K562 (cell line): ENCODE results near the gene PPP6R3. TPM values are rescaled to one million over a fixed set of nuclear protein-coding genes. Genes with fewer than 3 reads are reported as not detected.
A peak's percentile ranks its signal among the peaks of the same experiment; 100 is the strongest.

Experiments
- ATF1 ChIP-seq, 2 experiments: fragments of 450-650 bp in 1 of 2; IDR thresholded peaks; 2 replicates each; pipeline ENCODE4 v1.6.1; 2016; ENCODE audit warnings: missing compliant biosample characterization in 1 of 2, missing genetic modification characterization in 1 of 2
- CTBP1 ChIP-seq: fragments of 450-650 bp; IDR thresholded peaks from 2 replicates; pipeline ENCODE4 v1.6.1; 2016; ENCODE audit warnings: borderline replicate concordance
- ELK3 ChIP-seq: fragments of 450-650 bp; formaldehyde crosslinking; IDR thresholded peaks from 2 replicates; pipeline ENCODE4 v1.4.0; 2020; ENCODE audit warnings: mild to moderate bottlenecking
- GABPB2 ChIP-seq: fragments of 250-450 bp; sonication (Bioruptor Pico); conservative IDR thresholded peaks from 2 replicates; pipeline ENCODE4 v1.5.1; 2021; ENCODE audit warnings: mild to moderate bottlenecking
- GTF2E2 ChIP-seq: fragments of 200-800 bp; sonication (Bioruptor generic); IDR thresholded peaks from 2 replicates; pipeline ENCODE4 v1.6.1; 2016; ENCODE audit warnings: missing genetic modification characterization, missing compliant biosample characterization
- HEY1 ChIP-seq: fragments of 250-450 bp; sonication (Bioruptor Pico); IDR thresholded peaks from 2 replicates; pipeline ENCODE4 v1.5.0; 2020; ENCODE audit warnings: mild to moderate bottlenecking, moderate library complexity, borderline replicate concordance
- KLF10 ChIP-seq: fragments of 250-450 bp; sonication (Bioruptor Pico); IDR thresholded peaks from 2 replicates; pipeline ENCODE4 v1.6.1; 2021; ENCODE audit warnings: matching md5 sums
- MAFF ChIP-seq: IDR thresholded peaks from 2 replicates; pipeline ENCODE4 v1.6.1; 2012; ENCODE audit warnings: low read length, improper control_type of control experiment
- MYNN ChIP-seq, 2 experiments: sonication (generic); formaldehyde crosslinking in 1 of 2; IDR thresholded peaks; 2 replicates each; pipeline versions ENCODE4 v1.5.0 to v1.6.1; 2016 to 2020; ENCODE audit warnings: antibody characterized with exemption in 1 of 2, missing genetic modification reagents in 1 of 2
- NCOA4 ChIP-seq: fragments of 450-650 bp; IDR thresholded peaks from 2 replicates; pipeline ENCODE4 v1.6.1; 2018; ENCODE audit warnings: mild to moderate bottlenecking; ENCODE audit not compliant: partially characterized antibody
- NFE2 ChIP-seq: IDR thresholded peaks from 2 replicates; pipeline ENCODE4 v1.6.1; 2014; ENCODE audit warnings: antibody characterized with exemption, low read depth
- POLR2A ChIP-seq: fragments of 450-650 bp; conservative IDR thresholded peaks from 2 replicates; pipeline ENCODE4 v1.6.1; 2016
- POLR3A ChIP-seq: IDR thresholded peaks from 2 replicates; pipeline ENCODE4 v1.6.1; 2011; ENCODE audit warnings: borderline replicate concordance, mild to moderate bottlenecking, moderate library complexity; ENCODE audit not compliant: insufficient read length, insufficient read depth; ENCODE audit errors: extremely low read depth
- RAD21 ChIP-seq, 2 experiments: fragments of 250-450 bp in 1 of 2; fragments of 450-650 bp in 1 of 2; sonication (Bioruptor Pico) in 1 of 2; formaldehyde crosslinking in 1 of 2; IDR thresholded peaks in 1 of 2; conservative IDR thresholded peaks in 1 of 2; 2 replicates each; pipeline versions ENCODE4 v1.4.0 to v1.8.0; 2020 to 2022; ENCODE audit warnings: mild to moderate bottlenecking in 2 of 2, moderate library complexity in 1 of 2
- RNF2 ChIP-seq: sonication (generic); IDR thresholded peaks from 2 replicates; pipeline ENCODE4 v1.6.1; 2016
- STAT5B ChIP-seq: fragments of 250-450 bp; sonication (Bioruptor Pico); IDR thresholded peaks from 2 replicates; pipeline ENCODE4 v1.8.0; 2021; ENCODE audit warnings: mild to moderate bottlenecking, inconsistent platforms
- TCF7 ChIP-seq: sonication (generic); IDR thresholded peaks from 2 replicates; pipeline ENCODE4 v1.6.1; 2016; ENCODE audit warnings: antibody characterized with exemption, borderline replicate concordance
- TEAD2 ChIP-seq: fragments of 450-650 bp; IDR thresholded peaks from 2 replicates; pipeline ENCODE4 v1.6.1; 2016; ENCODE audit warnings: missing genetic modification characterization, control low read depth, missing compliant biosample characterization
- USF2 ChIP-seq: sonication (generic); formaldehyde crosslinking; IDR thresholded peaks from 2 replicates; pipeline ENCODE4 v1.5.0; 2020; ENCODE audit warnings: missing genetic modification reagents
- ZBTB5 ChIP-seq: fragments of 450-650 bp; IDR thresholded peaks from 2 replicates; pipeline ENCODE4 v1.6.1; 2017; ENCODE audit warnings: antibody characterized with exemption
- ZNF274 ChIP-seq: IDR thresholded peaks from 2 replicates; pipeline ENCODE4 v1.6.1; 2011; ENCODE audit warnings: low read depth, mild to moderate bottlenecking, low read length, moderate library complexity, borderline replicate concordance
- ZNF311 ChIP-seq: fragments of 250-450 bp; sonication (Bioruptor Pico); IDR thresholded peaks from 2 replicates; pipeline ENCODE4 v1.4.0; 2020; ENCODE audit warnings: mild to moderate bottlenecking, moderate library complexity
- ZNF445 ChIP-seq: fragments of 250-450 bp; sonication (Bioruptor Pico); IDR thresholded peaks from 2 replicates; pipeline ENCODE4 v1.4.0; 2020; ENCODE audit warnings: low read depth, mild to moderate bottlenecking, moderate library complexity
- ZNF655 ChIP-seq: fragments of 250-450 bp; sonication (Bioruptor Pico); IDR thresholded peaks from 2 replicates; pipeline ENCODE4 v1.5.0; 2021
- polyA plus RNA-seq, 8 experiments: library from polyadenylated mRNA; depleted of rRNA in 4 of 8; stranded (reverse) in 5 of 8; unstranded in 3 of 8; fragments of >200 nt; fragmentation: Nextera tagmentation in 2 of 8; fragmentation: Illumina TruSeq in 1 of 8; extraction: Ambion mirVana in 2 of 8; extraction: Trizol in 1 of 8; gene quantifications; 2 replicates each; pipeline versions ENCODE4 v1.2.1 to v1.2.3, GENCODE V29; 2011 to 2014; ENCODE audit warnings: inconsistent platforms in 1 of 8, missing spikeins in 1 of 8
- total RNA-seq, 7 experiments: library from RNA; depleted of rRNA in 6 of 7; stranded (reverse); fragments of >200 nt in 6 of 7; fragmentation: Illumina TruSeq in 2 of 7; extraction: Trizol in 2 of 7; gene quantifications; 2 replicates each; pipeline versions ENCODE4 v1.2.1 to v1.2.3, GENCODE V29; 2011 to 2021; ENCODE audit warnings: low replicate concordance in 1 of 7

Gene PPP6R3
- total and polyA plus RNA-seq, 9 of the 15 experiments (the other 6 are each of a cell fraction or from before 2014, with no cell fraction given): 20.3 to 117 (median 80.6) TPM

GRCh38 chr11:68459886-68460740 is 439 bp upstream of the PPP6R3 start (continued):
- peak; percentile 88 for TF ChIP-seq POLR3A
- TF ChIP-seq MAFF: 0 out of 2 replicates have a peak, but pooled peaks have one; percentile 29
- no peak for TF ChIP-seq ZNF311 (CRISPR knock-in tag)
- peak; percentile 86 for TF ChIP-seq GABPB2
- no peak; the same call in 1 of the 2 replicates for TF ChIP-seq ZNF274
- peak; percentile 91 for TF ChIP-seq KLF10 (CRISPR knock-in tag)
- TF ChIP-seq TEAD2 (tag): 0 out of 2 replicates have a peak, but pooled peaks have one; percentile 33
- peak; percentile 82 for TF ChIP-seq RNF2
- TF ChIP-seq TCF7: no peak
- peak; percentile 80; the same call in 1 of the 2 replicates for TF ChIP-seq ZNF445 (CRISPR knock-in tag)
- TF ChIP-seq STAT5B (CRISPR knock-in tag): no peak
- peak; percentile 26; the same call in 1 of the 2 replicates for TF ChIP-seq MYNN (IDR thresholded peaks at IDR 0.05)
- TF ChIP-seq MYNN (CRISPR knock-in tag; IDR thresholded peaks at IDR 0.05): no peak
- TF ChIP-seq USF2: no peak
- peak; percentile 81 for TF ChIP-seq ZBTB5
- peak; percentile 69; the same call in 1 of the 2 replicates for TF ChIP-seq POLR2A
- TF ChIP-seq CTBP1: peak; percentile 100
- no peak for TF ChIP-seq GTF2E2 (tag)
- TF ChIP-seq RAD21 (CRISPR knock-in tag; conservative IDR thresholded peaks at IDR 0.05 in 1 of 2, IDR thresholded peaks at IDR 0.05 in 1 of 2): no peak
- TF ChIP-seq ATF1 (CRISPR knock-in tag; IDR thresholded peaks at IDR 0.05): no peak
- peak; percentile 90 for TF ChIP-seq ATF1 (tag; IDR thresholded peaks at IDR 0.05)
- TF ChIP-seq NFE2: no peak
- TF ChIP-seq ELK3 (CRISPR knock-in tag): 0 out of 2 replicates have a peak, but pooled peaks have one; percentile 48
- no peak for TF ChIP-seq NCOA4
- peak; percentile 95; the same call in 1 of the 2 replicates for TF ChIP-seq HEY1 (CRISPR knock-in tag)
- peak; percentile 86 for TF ChIP-seq ZNF655 (CRISPR knock-in tag)
